Esophagus squamous epithelium (tissue), 5 donors: ENCODE data around the gene PRR5L. TPM values are rescaled to one million over a fixed set of nuclear protein-coding genes. Genes with fewer than 3 reads are reported as not detected.

Experiments
- DNase-seq: peaks from one replicate; lab custom pipeline; 2025; lab: John Stamatoyannopoulos, UW
- H3K27ac ChIP-seq, 4 donors: fragments of 200-600 bp; sonication (generic); one replicate each; pipeline ENCODE4 v1.5.1; 2016 to 2019; ENCODE audit warnings: mild to moderate bottlenecking in 1 of 4
- H3K27me3 ChIP-seq, 4 donors: fragments of 200-600 bp; sonication (generic); 1 replicate in 3 of 4; 2 replicates in 1 of 4; pipeline versions ENCODE4 v1.5.1 to v1.6.0; 2017 to 2021; ENCODE audit warnings: antibody characterized with exemption in 1 of 4
- H3K36me3 ChIP-seq, 3 donors: fragments of 200-600 bp; sonication (generic); one replicate each; pipeline ENCODE4 v1.5.1; 2016 to 2019
- H3K4me1 ChIP-seq, 3 donors: fragments of 200-600 bp; sonication (generic); one replicate each; pipeline ENCODE4 v1.5.1; 2017 to 2019
- H3K4me3 ChIP-seq, 4 donors: fragments of 200-600 bp; sonication (generic); 1 replicate in 3 of 4; 2 replicates in 1 of 4; pipeline ENCODE4 v1.5.1; 2016 to 2019; ENCODE audit warnings: mild to moderate bottlenecking in 2 of 4, moderate library complexity in 1 of 4
- H3K9me3 ChIP-seq, 3 donors: fragments of 200-600 bp; sonication (generic); one replicate each; pipeline ENCODE4 v1.5.1; 2016 to 2019
- POLR2A ChIP-seq, 4 donors: fragments of 450-650 bp; IDR thresholded peaks; one replicate each; pipeline ENCODE4 v1.6.1; 2017; ENCODE audit warnings: antibody characterized with exemption in 4 of 4, mild to moderate bottlenecking in 4 of 4, moderate library complexity in 3 of 4
- WGBS, 2 donors: methylation state at CpG; one replicate each; pipeline ENCODE4 v1.1.5; 2018; 5-methylcytosine and 5-hydroxymethylcytosine counted together
- intact Hi-C: fragments of 100-400 bp; cut with DNase I; formaldehyde crosslinking; loops from one replicate; pipeline ENCODE4 v1.15.0; 2022
- total RNA-seq, 4 donors: library from RNA; depleted of rRNA; stranded (reverse); fragments of >200 nt; gene quantifications; one replicate each; pipeline ENCODE4 v1.1.0, GENCODE V29; 2016
- TF ChIP-seq, protein P1 (sequence below), 6 experiments: fragments of 450-650 bp in 4 of 6; fragments of 200-600 bp in 2 of 6; sonication (generic) in 2 of 6; IDR thresholded peaks; one replicate each; pipeline ENCODE4 v1.5.1; 2016 to 2019; ENCODE audit warnings: antibody characterized with exemption in 6 of 6, mild to moderate bottlenecking in 4 of 6, moderate library complexity in 4 of 6
- donor health status: DM: yes; HTN: yes; CAD: no.

PRR5L gene
- total RNA-seq, 4 donors from 2014 or later = 1.4 to 5.7 (median 1.8) TPM

DNA sequence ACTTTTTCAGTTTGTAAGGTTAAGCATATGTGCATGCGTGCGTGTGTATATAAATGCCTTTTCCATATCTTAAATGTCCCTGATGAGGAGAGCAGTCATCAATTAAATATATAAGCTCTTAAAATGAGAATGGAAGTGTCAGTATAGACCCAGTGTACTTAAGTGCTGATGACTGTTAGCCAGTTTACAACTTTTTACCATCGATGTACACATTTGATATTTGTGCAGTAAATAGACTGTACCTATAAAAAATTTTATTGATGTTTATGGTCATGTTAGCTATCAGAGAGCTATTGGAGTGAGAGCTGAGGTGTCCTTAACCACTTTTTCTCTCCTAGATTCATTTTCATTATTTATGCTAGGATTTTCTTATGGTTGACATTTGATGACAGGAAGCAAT is 168.6 kb downstream of the PRR5L start:
- no peak overlapping the region for H3K4me3 ChIP-seq
- 80 to 93% methylated on average over 3 of the region's 3 CpGs for WGBS, 2 donors
- TF ChIP-seq, protein P1, sequence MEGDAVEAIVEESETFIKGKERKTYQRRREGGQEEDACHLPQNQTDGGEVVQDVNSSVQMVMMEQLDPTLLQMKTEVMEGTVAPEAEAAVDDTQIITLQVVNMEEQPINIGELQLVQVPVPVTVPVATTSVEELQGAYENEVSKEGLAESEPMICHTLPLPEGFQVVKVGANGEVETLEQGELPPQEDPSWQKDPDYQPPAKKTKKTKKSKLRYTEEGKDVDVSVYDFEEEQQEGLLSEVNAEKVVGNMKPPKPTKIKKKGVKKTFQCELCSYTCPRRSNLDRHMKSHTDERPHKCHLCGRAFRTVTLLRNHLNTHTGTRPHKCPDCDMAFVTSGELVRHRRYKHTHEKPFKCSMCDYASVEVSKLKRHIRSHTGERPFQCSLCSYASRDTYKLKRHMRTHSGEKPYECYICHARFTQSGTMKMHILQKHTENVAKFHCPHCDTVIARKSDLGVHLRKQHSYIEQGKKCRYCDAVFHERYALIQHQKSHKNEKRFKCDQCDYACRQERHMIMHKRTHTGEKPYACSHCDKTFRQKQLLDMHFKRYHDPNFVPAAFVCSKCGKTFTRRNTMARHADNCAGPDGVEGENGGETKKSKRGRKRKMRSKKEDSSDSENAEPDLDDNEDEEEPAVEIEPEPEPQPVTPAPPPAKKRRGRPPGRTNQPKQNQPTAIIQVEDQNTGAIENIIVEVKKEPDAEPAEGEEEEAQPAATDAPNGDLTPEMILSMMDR (IDR thresholded peaks at IDR 0.05) = no peak
- TF ChIP-seq POLR2A (IDR thresholded peaks at IDR 0.05) = no peak

DNA sequence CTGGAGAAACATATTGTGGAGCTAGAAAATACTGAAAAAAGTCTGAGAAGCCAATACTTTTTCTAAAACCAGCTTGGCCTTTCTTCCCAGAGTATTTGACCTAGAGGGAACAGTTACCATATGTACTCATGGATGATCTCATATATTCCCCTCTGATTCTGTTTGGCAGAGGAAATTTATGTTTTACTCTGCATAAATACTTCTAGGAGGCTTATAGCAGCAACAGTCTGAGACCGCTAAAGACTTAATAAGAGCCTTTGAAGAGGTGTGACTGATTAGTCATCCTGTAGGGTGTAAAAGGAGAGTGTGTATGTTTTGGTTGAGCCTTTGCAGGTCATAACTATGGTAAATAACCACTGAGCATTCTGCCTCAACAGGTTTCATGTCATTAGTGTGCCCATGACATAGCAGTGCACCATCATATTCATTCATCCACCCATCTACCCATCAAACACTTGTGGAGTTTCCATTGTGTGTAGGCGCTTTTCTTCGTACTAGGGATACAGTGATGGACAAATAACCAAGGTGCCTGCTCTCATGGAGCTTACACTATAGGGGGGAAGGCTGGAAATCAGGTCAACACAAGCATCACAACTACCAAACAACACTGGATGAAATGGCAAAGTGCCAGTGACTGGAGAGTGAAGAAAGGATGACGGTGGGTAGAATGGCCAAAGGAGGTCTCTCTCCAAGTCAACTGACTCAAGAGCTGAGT is 169.5 kb downstream of the PRR5L start:
- WGBS, 2 donors = 72 to 78% methylated on average over 4 of the region's 4 CpGs
- Histone ChIP-seq H3K27me3 (no peaks in the 10 kb centered on the region), H3K4me1 (peaks cover 5 to 45% (median 7%) of the 10 kb centered on the region in 3 donors), H3K4me3 (no peak overlapping the region), H3K36me3 (peaks cover 0 to 13% (median 0%) of the 10 kb centered on the region in 3 donors), H3K27ac (peak overlapping the region in 2 of 4 donors; percentile 9 to 11), H3K9me3 (no peaks in the 10 kb centered on the region)
- intact Hi-C loops = no loop called here
- no peak for TF ChIP-seq POLR2A (IDR thresholded peaks at IDR 0.05)
- TF ChIP-seq, protein P1 (IDR thresholded peaks at IDR 0.05) = no peak
- DNase-seq = no peak

More for the DNA sequence above, 168.6 kb downstream of the PRR5L start:
- Histone ChIP-seq H3K27ac (no peak overlapping the region), H3K27me3 (no peaks in the 10 kb centered on the region), H3K9me3 (no peaks in the 10 kb centered on the region), H3K36me3 (peaks cover 0 to 13% (median 0%) of the 10 kb centered on the region in 3 donors), H3K4me1 (peaks cover 5 to 37% (median 7%) of the 10 kb centered on the region in 3 donors)
- no peak for DNase-seq
- intact Hi-C loops = no loop called here

DNA sequence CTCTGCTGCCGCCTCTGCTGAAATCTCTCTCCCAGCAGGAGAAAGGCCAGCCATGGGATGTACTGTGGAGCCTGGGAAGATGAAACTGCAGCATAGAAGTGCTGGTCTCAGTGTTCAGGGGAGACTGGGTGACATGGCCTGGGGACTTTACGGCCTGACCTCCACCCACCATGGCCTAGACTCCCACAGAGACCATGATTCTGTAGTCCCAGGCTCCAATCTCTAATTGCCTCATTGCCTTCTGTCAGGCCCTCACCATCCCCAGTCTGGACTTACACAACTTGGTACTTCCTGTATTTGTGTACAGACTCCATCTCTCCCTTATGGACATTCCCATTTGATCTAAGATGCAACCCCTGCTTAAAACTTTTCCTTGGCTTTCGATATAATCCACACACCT is 170.9 kb downstream of the PRR5L start:
- Histone ChIP-seq H3K9me3 (no peaks in the 10 kb centered on the region), H3K27ac (peak overlapping the region in 3 of 4 donors; percentile 11 to 35 (median 26)), H3K36me3 (peaks cover 0 to 13% (median 0%) of the 10 kb centered on the region in 3 donors), H3K4me1 (peaks cover 5 to 55% (median 7%) of the 10 kb centered on the region in 3 donors), H3K27me3 (no peaks in the 10 kb centered on the region), H3K4me3 (no peak overlapping the region)
- intact Hi-C loops = no loop called here
- TF ChIP-seq POLR2A (IDR thresholded peaks at IDR 0.05) = no peak
- TF ChIP-seq, protein P1 (IDR thresholded peaks at IDR 0.05) = no peak
- no peak for DNase-seq
- 87 to 100% methylated on average over 2 of the region's 3 CpGs for WGBS, 2 donors

DNA sequence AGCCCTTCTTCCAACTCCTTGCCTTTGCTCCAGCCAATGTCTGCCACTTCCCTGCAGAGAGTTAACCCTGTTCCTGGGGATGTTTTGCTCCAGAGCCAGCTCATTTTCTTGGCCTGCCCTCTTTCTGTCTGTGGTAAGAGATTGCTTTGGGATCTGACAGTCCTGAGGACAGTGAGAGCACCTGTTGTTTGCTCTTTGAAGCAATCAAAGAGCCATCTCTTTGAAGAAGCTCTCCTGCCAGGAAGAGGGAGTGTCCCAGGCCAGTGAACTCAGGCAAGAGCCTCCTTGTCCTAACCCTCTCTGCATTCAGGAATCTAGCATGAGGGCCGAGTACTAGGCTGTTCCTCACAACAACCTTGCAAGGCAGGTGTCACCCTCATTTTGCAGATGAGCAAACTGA is 171.8 kb downstream of the PRR5L start:
- 40% methylated on average over 1 of the region's 1 CpG for WGBS, 2 donors
- intact Hi-C loops = no loop called here
- Histone ChIP-seq H3K9me3 (no peaks in the 10 kb centered on the region), H3K4me3 (no peak overlapping the region), H3K4me1 (peaks cover 5 to 59% (median 7%) of the 10 kb centered on the region in 3 donors), H3K36me3 (peaks cover 0 to 5% (median 0%) of the 10 kb centered on the region in 3 donors), H3K27me3 (no peaks in the 10 kb centered on the region), H3K27ac (peak overlapping the region in 1 of 4 donors; percentile 11)
- TF ChIP-seq POLR2A (IDR thresholded peaks at IDR 0.05) = no peak
- TF ChIP-seq, protein P1 (IDR thresholded peaks at IDR 0.05) = no peak
- no peak for DNase-seq

DNA sequence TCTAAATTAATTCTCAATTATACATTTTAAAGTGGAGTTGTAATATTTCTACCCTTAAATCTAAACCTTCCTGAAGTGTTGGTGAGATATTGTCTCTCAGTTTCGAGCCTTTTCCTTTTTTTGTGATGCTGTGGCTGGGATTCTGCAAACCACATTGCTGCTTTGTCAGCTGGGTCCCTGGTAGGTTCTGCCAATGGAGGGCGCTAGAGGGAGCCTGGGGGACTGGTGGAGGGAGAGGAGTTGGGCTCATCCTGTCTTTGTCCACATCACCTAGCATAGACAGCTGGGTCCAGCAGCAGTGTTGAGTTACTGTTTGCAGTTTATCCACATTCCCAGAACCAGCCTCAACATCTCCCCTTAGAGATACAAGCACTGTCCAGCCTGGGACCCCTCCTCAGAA is 173.0 kb downstream of the PRR5L start:
- Histone ChIP-seq H3K36me3 (no peaks in the 10 kb centered on the region), H3K27me3 (no peaks in the 10 kb centered on the region), H3K4me1 (peaks cover 5 to 59% (median 7%) of the 10 kb centered on the region in 3 donors), H3K4me3 (no peak overlapping the region), H3K9me3 (no peaks in the 10 kb centered on the region), H3K27ac (no peak overlapping the region)
- intact Hi-C loops = no loop called here
- TF ChIP-seq POLR2A (IDR thresholded peaks at IDR 0.05) = no peak
- TF ChIP-seq, protein P1 (IDR thresholded peaks at IDR 0.05) = peak in 1 of 6 experiments; percentile 14
- WGBS, 2 donors = 63 to 93% methylated on average over 1 to 2 of the region's 2 CpGs
- no peak for DNase-seq
